ENCODE measurements around the gene PIGN. TPM values are rescaled to one million over a fixed set of nuclear protein-coding genes. Genes with fewer than 3 reads are reported as not detected.

The PIGN gene
- total and polyA plus RNA-seq, 2 of the 8 experiments (the other 6 are each of a cell fraction or from before 2014, with no cell fraction given): 20.9 to 26.3 TPM

- Histone ChIP-seq H4K5ac (ENCODE audit: insufficient read length, low read depth, low read length) (no peak overlapping the region), H3K23ac (ENCODE audit: insufficient read length) (no peak overlapping the region), H3K27me3 (replicated peaks in 1 of 4; ENCODE audit: control insufficient read depth in 3 of 4, extremely low read depth in 1 of 4, insufficient read depth in 3 of 4, low read length in 3 of 4) (no peaks in the 10 kb centered on the region), H2BK120ac (replicated peaks; ENCODE audit: low read depth, low read length) (no peak overlapping the region), H3K4me3 (ENCODE audit: extremely low read depth in 1 of 4, insufficient read depth in 2 of 4, low read depth in 3 of 4, low read length in 4 of 4) (no peak overlapping the region), H3K56ac (replicated peaks; ENCODE audit: insufficient read length, low read depth, low read length) (no peak overlapping the region), H3K79me1 (ENCODE audit: low read depth, low read length) (no peaks in the 10 kb centered on the region), H3K4me2 (ENCODE audit: insufficient read depth in 1 of 2, low read depth in 2 of 2, low read length in 2 of 2) (no peak overlapping the region), H2BK20ac (ENCODE audit: low read length) (no peak overlapping the region), H4K8ac (ENCODE audit: extremely low read depth, insufficient read depth, low read length) (no peak overlapping the region), H3K23me2 (ENCODE audit: low read depth, low read length) (no peaks in the 10 kb centered on the region), H2BK5ac (ENCODE audit: low read depth, low read length) (no peak overlapping the region), H3K9ac (replicated peaks in 1 of 4; ENCODE audit: extremely low read depth in 1 of 4, low read depth in 3 of 4, low read length in 3 of 4) (no peak overlapping the region), H3K4ac (replicated peaks; ENCODE audit: insufficient read length, low read depth, low read length) (no peak overlapping the region), H3K79me2 (ENCODE audit: control insufficient read depth in 1 of 2, insufficient read depth in 2 of 2, low read length in 2 of 2) (no peaks in the 10 kb centered on the region), H4K91ac (replicated peaks; ENCODE audit: insufficient read length, low read length) (no peak overlapping the region), H2BK12ac (ENCODE audit: low read depth, low read length) (no peak overlapping the region), H3K9me3 (ENCODE audit: insufficient read depth in 2 of 2, low read depth in 1 of 2, low read length in 1 of 2) (no peaks in the 10 kb centered on the region), H4K20me1 (replicated peaks in 1 of 2; ENCODE audit: control insufficient read depth in 1 of 2, insufficient read depth in 2 of 2, low read length in 2 of 2) (no peaks in the 10 kb centered on the region), H3K36me3 (ENCODE audit: control insufficient read depth in 2 of 4, insufficient read depth in 4 of 4, low read length in 3 of 4) (no peaks in the 10 kb centered on the region), H2AFZ (ENCODE audit: low read length) (no peak overlapping the region), H3K4me1 (replicated peaks in 1 of 4; ENCODE audit: control insufficient read depth in 3 of 4, insufficient read depth in 4 of 4, low read length in 3 of 4) (no peaks in the 10 kb centered on the region), H3K14ac (ENCODE audit: insufficient read length) (no peak overlapping the region), H3K27ac (ENCODE audit: low read depth, low read length) (no peak overlapping the region), H2BK15ac (ENCODE audit: low read length) (no peak overlapping the region), H2AK5ac (ENCODE audit: low read depth, low read length) (no peak overlapping the region), H3K18ac (ENCODE audit: extremely low read depth, low read length) (no peak overlapping the region)
- ChIA-PET CTCF (ENCODE audit: partially characterized antibody) (interaction anchor here (1.0 kb wide), 1 partner anchor 22 kb away, joined by 3 read pairs; no protein-coding TSS in a partner anchor), POLR2A (ENCODE audit: partially characterized antibody) (no interaction called here)
- DNase-seq (ENCODE audit: low read depth in 1 of 2, low spot score in 2 of 2) (no peak), FAIRE-seq (no peak)
- WGBS, 2 experiments (ENCODE audit: extremely low coverage in 1 of 2, insufficient coverage in 1 of 2, insufficient read length in 1 of 2, insufficient replicate concordance in 2 of 2, low coverage in 1 of 2, low lambda C conversion rate in 2 of 2, missing lambda C conversion rate in 1 of 2): 85% methylated on average over 1 of the region's 1 CpG; no CpG with 5 or more reads in 1 of the 2 experiments
- TF ChIP-seq KDM1A (IDR thresholded peaks at IDR 0.05; ENCODE audit: borderline replicate concordance, low read length) (no peak), CHD2 (IDR thresholded peaks at IDR 0.05; ENCODE audit: low read length) (no peak), NANOG (IDR thresholded peaks at IDR 0.05; ENCODE audit: insufficient read depth, low read depth, low read length, poor library complexity, severe bottlenecking) (no peak), BCL11A (IDR thresholded peaks at IDR 0.05; ENCODE audit: low read depth in 2 of 2, low read length in 2 of 2) (no peak), CBX8 (IDR thresholded peaks at IDR 0.05; ENCODE audit: borderline replicate concordance, low read depth, low read length) (no peak), YY1 (IDR thresholded peaks at IDR 0.05; ENCODE audit: low read depth, low read length) (no peak), RAD21 (IDR thresholded peaks at IDR 0.05 in 1 of 2, conservative IDR thresholded peaks at IDR 0.05 in 1 of 2; ENCODE audit: low read depth in 2 of 2, low read length in 2 of 2) (no peak), POLR2A (IDR thresholded peaks at IDR 0.05; ENCODE audit: control extremely low read depth in 1 of 2, low read depth in 2 of 2, low read length in 2 of 2) (no peak), HDAC2 (IDR thresholded peaks at IDR 0.05; ENCODE audit: borderline replicate concordance in 1 of 2, low read depth in 2 of 2, low read length in 2 of 2) (no peak), KDM4A (IDR thresholded peaks at IDR 0.05; ENCODE audit: low read depth, low read length, severe bottlenecking) (no peak)
- TF ChIP-seq, protein P1, sequence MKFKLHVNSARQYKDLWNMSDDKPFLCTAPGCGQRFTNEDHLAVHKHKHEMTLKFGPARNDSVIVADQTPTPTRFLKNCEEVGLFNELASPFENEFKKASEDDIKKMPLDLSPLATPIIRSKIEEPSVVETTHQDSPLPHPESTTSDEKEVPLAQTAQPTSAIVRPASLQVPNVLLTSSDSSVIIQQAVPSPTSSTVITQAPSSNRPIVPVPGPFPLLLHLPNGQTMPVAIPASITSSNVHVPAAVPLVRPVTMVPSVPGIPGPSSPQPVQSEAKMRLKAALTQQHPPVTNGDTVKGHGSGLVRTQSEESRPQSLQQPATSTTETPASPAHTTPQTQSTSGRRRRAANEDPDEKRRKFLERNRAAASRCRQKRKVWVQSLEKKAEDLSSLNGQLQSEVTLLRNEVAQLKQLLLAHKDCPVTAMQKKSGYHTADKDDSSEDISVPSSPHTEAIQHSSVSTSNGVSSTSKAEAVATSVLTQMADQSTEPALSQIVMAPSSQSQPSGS (IDR thresholded peaks at IDR 0.05; ENCODE audit: low read length): no peak
Observed at GRCh38 chr18:62081761-62082294, 105.0 kb downstream of the PIGN start.

Measured in H1 (cell line).